ENCODE data around the gene IRF2. TPM values are rescaled to one million over a fixed set of nuclear protein-coding genes. Genes with fewer than 3 reads are reported as not detected.

Gene IRF2
- total RNA-seq, 1 donor from 2014 or later, result 27.6 TPM

DNA sequence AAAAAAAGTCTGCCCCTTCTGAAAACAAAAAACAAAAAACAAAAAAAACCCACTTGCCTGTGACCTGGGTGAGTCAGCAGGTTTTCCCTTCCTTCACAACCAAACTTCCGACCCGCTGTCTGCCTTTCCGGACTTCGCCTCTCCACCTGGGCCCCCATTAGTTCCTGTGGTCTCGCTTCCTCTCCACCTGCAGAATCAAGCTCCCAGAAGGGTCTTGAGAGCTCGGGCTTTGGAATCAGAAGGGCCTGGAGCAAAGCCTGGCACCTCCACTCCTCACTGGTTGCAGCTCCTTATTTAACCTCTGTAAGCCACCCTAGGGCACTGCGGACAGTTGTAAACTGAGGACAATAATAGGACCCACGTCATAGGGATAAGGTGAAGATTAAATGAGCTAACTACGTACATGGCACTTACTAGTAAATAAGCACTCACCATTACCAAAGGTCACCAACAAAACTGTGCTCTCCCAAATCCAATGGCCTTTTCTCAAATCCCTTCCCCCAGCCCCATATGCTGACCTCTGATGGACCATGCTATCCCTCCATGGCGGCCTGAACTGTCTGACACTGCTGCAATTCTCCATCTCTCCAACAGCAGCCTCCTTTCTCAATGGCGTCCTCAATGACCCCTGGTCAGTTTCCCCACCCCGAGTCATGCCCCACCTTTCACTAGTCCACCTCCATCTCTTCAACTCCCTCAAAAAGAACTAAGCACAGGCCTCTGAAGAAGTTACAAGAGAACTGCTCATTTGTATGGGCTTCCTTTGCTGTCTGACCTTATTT, 64.2 kb downstream of the IRF2 start:
- Mint-ChIP-seq H3K4me1 (ENCODE audit: unreplicated experiment) (peaks cover 54% of the 10 kb centered on the region), H3K36me3 (ENCODE audit: low read depth, unreplicated experiment) (peaks cover 58% of the 10 kb centered on the region), H3K4me3 (ENCODE audit: unreplicated experiment) (peak overlapping the region; percentile 61), H3K9me3 (ENCODE audit: unreplicated experiment) (no peaks in the 10 kb centered on the region), H3K27ac (ENCODE audit: unreplicated experiment) (peak overlapping the region; percentile 94), H3K27me3 (ENCODE audit: unreplicated experiment) (peaks cover 7% of the 10 kb centered on the region)
- DNase-seq (ENCODE audit: low spot score), result peak; percentile 15
- TF ChIP-seq CTCF (IDR thresholded peaks at IDR 0.05; ENCODE audit: unreplicated experiment), result no peak

GRCh38 chr4:184409502-184409901, 64.8 kb downstream of the IRF2 start:
- H3K9me3 Mint-ChIP-seq (ENCODE audit: unreplicated experiment), result no peaks in the 10 kb centered on the region
- no peak for TF ChIP-seq CTCF (IDR thresholded peaks at IDR 0.05; ENCODE audit: unreplicated experiment)
- peaks cover 8% of the 10 kb centered on the region for H3K27me3 Mint-ChIP-seq (ENCODE audit: unreplicated experiment)
- peaks cover 58% of the 10 kb centered on the region for H3K36me3 Mint-ChIP-seq (ENCODE audit: low read depth, unreplicated experiment)
- H3K27ac Mint-ChIP-seq (ENCODE audit: unreplicated experiment), result peak overlapping the region; percentile 94
- H3K4me3 Mint-ChIP-seq (ENCODE audit: unreplicated experiment), result peak overlapping the region; percentile 61
- peaks cover 52% of the 10 kb centered on the region for H3K4me1 Mint-ChIP-seq (ENCODE audit: unreplicated experiment)
- DNase-seq (ENCODE audit: low spot score), result no peak

DNA sequence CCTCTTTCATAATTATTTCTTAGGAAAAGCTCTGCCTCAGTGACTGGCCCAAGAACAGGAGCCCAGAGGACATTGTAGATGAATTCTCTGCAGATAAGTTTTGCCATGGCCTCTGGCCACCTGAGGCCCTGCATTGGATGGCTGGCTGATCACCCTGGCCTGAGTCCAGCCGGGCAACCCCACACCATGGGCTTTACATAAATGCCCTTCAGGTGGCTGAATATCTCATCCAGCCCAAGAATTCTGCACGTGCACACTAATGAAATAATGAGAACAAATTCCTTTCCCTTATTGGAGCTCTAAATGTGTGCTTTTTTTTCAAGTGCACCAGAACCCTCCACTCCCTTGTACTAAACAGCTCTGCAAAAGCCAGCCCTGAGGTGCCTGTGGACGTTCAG, 65.7 kb downstream of the IRF2 start:
- no peak for TF ChIP-seq CTCF (IDR thresholded peaks at IDR 0.05; ENCODE audit: unreplicated experiment)
- Mint-ChIP-seq H3K4me3 (ENCODE audit: unreplicated experiment) (no peak overlapping the region), H3K27me3 (ENCODE audit: unreplicated experiment) (peaks cover 8% of the 10 kb centered on the region), H3K4me1 (ENCODE audit: unreplicated experiment) (peaks cover 44% of the 10 kb centered on the region), H3K36me3 (ENCODE audit: low read depth, unreplicated experiment) (peaks cover 61% of the 10 kb centered on the region), H3K9me3 (ENCODE audit: unreplicated experiment) (no peaks in the 10 kb centered on the region), H3K27ac (ENCODE audit: unreplicated experiment) (peak overlapping the region; percentile 85)
- DNase-seq (ENCODE audit: low spot score), result no peak

- peaks cover 61% of the 10 kb centered on the region for H3K36me3 Mint-ChIP-seq (ENCODE audit: low read depth, unreplicated experiment)
- no peaks in the 10 kb centered on the region for H3K9me3 Mint-ChIP-seq (ENCODE audit: unreplicated experiment)
- peaks cover 43% of the 10 kb centered on the region for H3K4me1 Mint-ChIP-seq (ENCODE audit: unreplicated experiment)
- H3K4me3 Mint-ChIP-seq (ENCODE audit: unreplicated experiment), result no peak overlapping the region
- peaks cover 13% of the 10 kb centered on the region for H3K27me3 Mint-ChIP-seq (ENCODE audit: unreplicated experiment)
- no peak for TF ChIP-seq CTCF (IDR thresholded peaks at IDR 0.05; ENCODE audit: unreplicated experiment)
- peak overlapping the region; percentile 85 for H3K27ac Mint-ChIP-seq (ENCODE audit: unreplicated experiment)
- no peak for DNase-seq (ENCODE audit: low spot score)
Measured at GRCh38 chr4:184408021-184408683, 66.2 kb downstream of the IRF2 start.

- no peak for DNase-seq (ENCODE audit: low spot score)
- Mint-ChIP-seq H3K27me3 (ENCODE audit: unreplicated experiment) (peaks cover 15% of the 10 kb centered on the region), H3K4me1 (ENCODE audit: unreplicated experiment) (peaks cover 49% of the 10 kb centered on the region), H3K9me3 (ENCODE audit: unreplicated experiment) (no peaks in the 10 kb centered on the region), H3K36me3 (ENCODE audit: low read depth, unreplicated experiment) (peaks cover 62% of the 10 kb centered on the region), H3K27ac (ENCODE audit: unreplicated experiment) (peak overlapping the region; percentile 80), H3K4me3 (ENCODE audit: unreplicated experiment) (no peak overlapping the region)
- no peak for TF ChIP-seq CTCF (IDR thresholded peaks at IDR 0.05; ENCODE audit: unreplicated experiment)
Measured at GRCh38 chr4:184406958-184407391, 67.4 kb downstream of the IRF2 start.
